C4-2B (cell line): Measurements from ENCODE around the gene POLR1A.

Experiments
- H3K27ac ChIP-seq: fragments of 450-650 bp; 2 replicates; pipeline ENCODE4 v1.5.1; 2017
- CTCF ChIP-seq: fragments of 450-650 bp; conservative IDR thresholded peaks from 2 replicates; pipeline ENCODE4 v1.5.1; 2017; ENCODE audit warnings: mild to moderate bottlenecking
- ZFX ChIP-seq: fragments of 450-650 bp; IDR thresholded peaks from 2 replicates; pipeline ENCODE4 v1.6.1; 2017

POLR1A gene

GRCh38 chr2:86037795-86038192, 67.9 kb downstream of the POLR1A start:
- no peak for TF ChIP-seq ZFX
- no peak for TF ChIP-seq CTCF
- no peak overlapping the region for H3K27ac ChIP-seq

DNA sequence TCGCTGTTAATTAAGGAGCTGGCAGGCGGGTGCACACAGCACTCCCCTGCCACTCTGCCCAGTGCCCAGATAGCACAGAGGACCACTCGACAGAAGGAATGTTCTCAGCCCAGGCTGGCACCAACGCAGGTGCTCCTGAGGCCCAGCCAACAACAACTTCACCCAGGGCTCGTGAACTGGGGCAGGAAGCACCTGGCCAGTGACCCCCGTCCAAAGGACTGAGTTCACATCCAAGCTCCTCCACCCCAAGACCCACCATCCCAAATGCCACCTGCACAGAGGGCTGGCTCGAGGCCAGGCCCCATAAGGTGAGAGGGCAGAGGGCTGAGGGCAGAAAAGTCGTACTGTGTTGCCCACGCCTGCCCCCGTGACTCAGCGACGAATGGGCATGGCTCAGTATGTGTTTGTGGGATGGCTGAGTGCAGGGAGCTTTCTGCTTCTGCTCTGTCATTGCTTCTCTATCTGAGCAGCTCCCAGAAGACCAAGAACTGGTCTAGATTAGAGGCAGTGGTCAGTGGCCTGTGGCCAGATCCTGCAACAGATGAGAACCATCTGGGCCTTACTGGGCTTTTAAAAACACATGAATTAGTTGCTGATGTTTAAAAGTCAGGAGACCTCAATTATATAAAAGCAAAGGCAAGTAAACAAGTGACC, 68.4 kb downstream of the POLR1A start:
- TF ChIP-seq CTCF = no peak

GRCh38 chr2:86036669-86037138, 69.0 kb downstream of the POLR1A start:
- TF ChIP-seq ZFX (no peak), CTCF (no peak)
- H3K27ac ChIP-seq = no peak overlapping the region

More for the DNA sequence above, 68.4 kb downstream of the POLR1A start:
- H3K27ac ChIP-seq = no peak overlapping the region

- no peak overlapping the region for H3K27ac ChIP-seq
- TF ChIP-seq CTCF (no peak), ZFX (no peak)
Measured at GRCh38 chr2:86035883-86036668, 69.6 kb downstream of the POLR1A start.

DNA sequence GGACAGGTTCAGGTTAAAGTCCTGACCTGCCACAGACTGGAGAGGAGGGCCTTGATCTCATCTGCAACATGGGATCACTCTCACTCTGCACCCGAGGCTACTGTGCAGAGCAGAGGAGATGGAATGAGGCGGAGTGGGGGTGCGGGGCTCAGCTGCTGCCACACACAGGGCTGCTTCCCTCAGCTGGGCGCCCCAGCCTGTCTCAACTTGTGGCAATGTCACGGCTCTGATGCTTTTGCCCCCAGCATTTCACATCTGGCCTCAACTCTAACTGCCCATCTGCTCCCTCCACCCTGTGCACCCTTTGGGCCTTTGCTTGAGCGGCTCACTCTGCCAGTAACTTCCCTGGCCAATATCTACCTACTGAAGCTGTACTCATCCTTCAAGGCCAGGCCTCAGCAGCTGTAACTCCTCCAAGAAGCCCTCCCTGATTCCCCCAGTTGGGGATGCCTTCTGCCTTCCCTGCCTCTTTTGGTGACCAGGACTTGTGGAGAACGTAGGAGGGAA, 70.3 kb downstream of the POLR1A start:
- TF ChIP-seq CTCF (no peak), ZFX (no peak)
- no peak overlapping the region for H3K27ac ChIP-seq

- TF ChIP-seq ZFX (no peak), CTCF (no peak)
- no peak overlapping the region for H3K27ac ChIP-seq
Measured at GRCh38 chr2:86033751-86034692, 71.7 kb downstream of the POLR1A start.
